Femur (tissue), 1 donor: ENCODE data around the gene C11orf91.
"Not testable (repeated sequence)": the region's sequence is repeated elsewhere in the genome, so short reads cannot be mapped to it uniquely, and the experiment has no call there.

Source experiments
- DNase-seq: peaks from one replicate; pipeline ENCODE4 v3.0.0-alpha.2; 2017

Gene C11orf91

DNA sequence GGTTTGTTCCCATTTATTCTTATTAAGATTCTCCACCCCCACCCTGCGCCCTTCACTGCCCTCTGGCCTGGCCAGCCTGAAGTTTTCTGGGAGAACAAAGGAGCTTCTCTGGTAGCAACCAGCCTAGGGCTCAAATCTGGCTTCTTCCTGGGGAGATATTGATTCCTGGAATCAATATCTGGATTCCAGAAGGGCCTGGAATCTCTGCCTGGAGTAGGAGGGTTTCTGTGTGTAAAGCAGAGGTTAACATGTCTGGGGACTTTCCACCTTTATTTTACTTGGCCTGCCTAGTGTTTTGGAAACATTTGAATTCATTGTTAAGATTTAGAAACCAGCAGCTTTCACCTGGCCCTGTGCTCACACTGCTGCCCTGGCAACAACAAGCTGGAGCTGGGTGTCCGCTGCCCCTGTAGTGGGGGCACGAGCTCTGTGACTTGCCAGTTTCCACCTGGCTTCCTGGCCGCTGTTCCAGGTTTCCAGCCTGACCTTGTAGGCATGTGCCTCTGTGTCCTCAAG lies 5.5 kb downstream of the C11orf91 start:
- no peak for DNase-seq

DNA sequence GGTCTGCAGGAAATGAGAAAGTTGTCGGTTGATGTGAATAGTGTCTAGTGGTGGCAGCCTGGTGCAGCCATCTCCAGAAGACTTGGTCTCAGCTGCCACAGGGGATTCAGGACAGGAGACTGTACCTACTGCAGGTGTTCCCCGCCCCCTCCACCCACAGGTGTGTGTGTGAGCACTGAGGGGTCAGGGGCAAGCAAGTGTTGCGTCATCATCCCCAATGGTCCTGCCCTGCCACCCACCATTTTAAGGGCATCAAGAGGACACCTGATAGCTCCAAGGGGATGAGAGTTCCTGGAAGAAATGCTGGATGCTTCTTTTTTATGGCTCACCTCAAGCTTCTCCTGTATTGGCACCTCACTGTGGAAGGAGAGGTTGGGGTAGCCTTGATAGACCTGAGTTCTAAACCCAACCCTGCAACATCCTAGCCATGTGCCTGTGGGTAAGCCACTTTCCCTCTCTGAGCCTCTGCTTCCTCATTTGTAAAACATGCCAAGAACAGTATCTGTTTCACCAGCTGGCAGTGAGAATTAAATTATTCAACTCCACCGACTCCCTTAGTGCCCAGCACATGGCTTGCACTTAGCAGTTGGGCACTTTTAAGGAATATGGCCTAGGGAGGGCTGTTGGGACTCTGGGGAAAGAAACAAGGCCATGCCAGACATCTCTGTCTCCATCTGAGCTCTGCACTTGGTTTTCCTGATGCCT lies 6.1 kb downstream of the C11orf91 start:
- DNase-seq: no peak

GRCh38 chr11:33692541-33692940 lies 8.1 kb downstream of the C11orf91 start:
- no peak for DNase-seq

DNA sequence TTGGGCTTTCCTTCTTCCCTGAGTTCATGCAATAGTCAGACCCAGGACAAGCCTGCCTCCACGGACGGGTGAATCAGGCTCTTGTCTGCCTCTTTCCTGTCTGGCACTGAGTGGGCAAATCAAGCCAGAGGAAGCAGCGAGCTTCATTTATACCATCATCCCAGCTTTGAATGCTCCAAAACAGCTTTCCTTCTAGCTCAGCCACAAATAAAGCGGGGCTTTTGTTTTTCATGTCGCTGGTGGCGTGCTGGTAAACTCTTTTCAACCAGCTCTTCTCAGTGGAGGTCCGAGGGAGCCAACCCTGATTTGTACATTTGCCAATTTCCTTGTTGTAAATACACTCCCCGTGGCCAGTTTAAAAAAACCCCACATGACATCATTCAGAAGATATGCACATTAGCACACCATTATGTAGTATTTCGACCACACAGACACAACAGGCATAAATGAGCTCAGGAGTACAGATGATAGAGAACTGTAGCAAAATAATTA lies 8.6 kb downstream of the C11orf91 start:
- peak; percentile 69 for DNase-seq

DNA sequence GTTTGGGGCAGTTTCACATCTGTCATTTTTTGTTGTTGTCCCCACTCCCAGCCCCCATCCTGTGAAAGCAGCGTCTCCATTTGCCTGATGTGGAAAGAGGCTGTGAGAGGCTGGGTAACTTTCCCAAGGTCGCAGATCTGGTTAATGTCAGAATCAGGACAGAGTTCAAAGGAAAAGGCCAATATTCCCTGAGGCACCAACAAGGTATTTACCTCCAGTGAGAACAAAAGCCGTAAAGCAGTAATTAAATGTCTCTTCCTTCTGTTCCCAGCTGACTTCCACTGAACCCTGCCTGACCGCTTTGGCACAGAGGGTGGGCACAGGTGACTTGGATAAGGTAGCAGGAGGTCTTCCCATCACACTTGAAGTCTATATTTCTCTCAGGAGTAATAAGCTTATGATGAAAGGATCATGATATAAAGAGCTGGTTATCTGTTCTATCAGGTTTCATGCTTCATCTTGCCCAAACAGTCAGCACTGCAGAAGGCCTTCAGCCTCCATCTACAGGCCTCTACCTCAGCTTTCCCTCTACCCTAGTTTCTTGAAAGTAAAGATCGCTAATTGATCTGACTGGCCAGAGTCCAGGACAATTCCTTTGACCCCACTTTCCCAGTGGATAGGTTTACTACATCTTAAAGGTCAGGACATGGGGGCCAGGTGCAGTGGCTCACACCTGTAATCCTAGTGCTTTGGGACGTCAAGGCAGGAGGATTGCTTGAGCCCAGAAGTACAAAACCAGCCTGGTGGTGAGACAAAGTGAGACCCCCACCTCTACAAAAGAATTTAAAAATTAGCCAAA lies 9.4 kb downstream of the C11orf91 start:
- no peak for DNase-seq

- no peak for DNase-seq
Observed at GRCh38 chr11:33690290-33691065, 10.1 kb downstream of the C11orf91 start.

- DNase-seq: no peak
Observed at GRCh38 chr11:33689501-33689900, 11.1 kb downstream of the C11orf91 start.

GRCh38 chr11:33689085-33689484 lies 11.5 kb downstream of the C11orf91 start:
- DNase-seq: no peak

GRCh38 chr11:33687733-33688479 lies 12.7 kb downstream of the C11orf91 start:
- DNase-seq: peak; percentile 53

DNA sequence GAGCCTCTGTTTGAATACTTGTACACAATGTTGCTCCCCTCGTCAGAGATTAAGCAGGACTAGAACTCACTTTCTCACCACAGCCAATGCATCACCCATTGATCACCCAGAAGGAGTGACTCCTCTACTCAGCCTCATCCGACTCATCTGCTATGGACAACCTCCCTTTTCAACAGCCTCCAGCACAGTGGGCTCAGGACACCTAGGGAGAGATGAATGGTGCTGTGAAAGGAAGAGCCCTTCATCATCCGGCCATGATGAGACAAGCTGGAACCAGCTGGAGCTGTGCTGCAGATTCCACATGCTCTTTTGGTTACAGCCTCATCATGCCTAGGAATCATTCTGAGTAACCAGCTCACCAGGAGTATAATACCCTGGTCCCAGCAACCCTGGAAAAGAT lies 15.5 kb downstream of the C11orf91 start:
- no peak for DNase-seq

- no peak for DNase-seq
Observed at GRCh38 chr11:33684003-33684706, 16.5 kb downstream of the C11orf91 start.

- DNase-seq: no peak
Observed at GRCh38 chr11:33682446-33682845, 18.2 kb downstream of the C11orf91 start.

DNA sequence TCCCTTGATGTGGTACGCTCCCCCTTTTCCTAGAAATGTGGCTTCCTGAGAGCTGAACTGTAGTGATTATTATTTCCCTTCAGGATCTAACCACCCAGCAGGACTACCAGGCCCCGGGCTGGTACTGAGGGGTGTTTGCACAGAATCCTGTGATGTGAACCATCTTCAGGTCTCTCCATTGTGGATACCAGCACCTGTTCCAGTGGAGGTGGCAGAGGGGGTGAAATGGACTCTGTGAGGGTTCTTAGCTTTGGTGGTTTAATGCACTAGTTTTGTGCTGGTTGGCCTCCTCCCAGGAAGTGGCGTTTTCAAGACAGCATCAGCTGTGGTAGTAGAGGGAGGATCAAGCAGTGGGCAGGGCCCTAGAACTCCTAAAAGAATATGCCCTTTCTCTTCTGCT lies 18.6 kb downstream of the C11orf91 start:
- no peak for DNase-seq

GRCh38 chr11:33678616-33679015 lies 22.0 kb downstream of the C11orf91 start:
- DNase-seq: not testable (repeated sequence)

DNA sequence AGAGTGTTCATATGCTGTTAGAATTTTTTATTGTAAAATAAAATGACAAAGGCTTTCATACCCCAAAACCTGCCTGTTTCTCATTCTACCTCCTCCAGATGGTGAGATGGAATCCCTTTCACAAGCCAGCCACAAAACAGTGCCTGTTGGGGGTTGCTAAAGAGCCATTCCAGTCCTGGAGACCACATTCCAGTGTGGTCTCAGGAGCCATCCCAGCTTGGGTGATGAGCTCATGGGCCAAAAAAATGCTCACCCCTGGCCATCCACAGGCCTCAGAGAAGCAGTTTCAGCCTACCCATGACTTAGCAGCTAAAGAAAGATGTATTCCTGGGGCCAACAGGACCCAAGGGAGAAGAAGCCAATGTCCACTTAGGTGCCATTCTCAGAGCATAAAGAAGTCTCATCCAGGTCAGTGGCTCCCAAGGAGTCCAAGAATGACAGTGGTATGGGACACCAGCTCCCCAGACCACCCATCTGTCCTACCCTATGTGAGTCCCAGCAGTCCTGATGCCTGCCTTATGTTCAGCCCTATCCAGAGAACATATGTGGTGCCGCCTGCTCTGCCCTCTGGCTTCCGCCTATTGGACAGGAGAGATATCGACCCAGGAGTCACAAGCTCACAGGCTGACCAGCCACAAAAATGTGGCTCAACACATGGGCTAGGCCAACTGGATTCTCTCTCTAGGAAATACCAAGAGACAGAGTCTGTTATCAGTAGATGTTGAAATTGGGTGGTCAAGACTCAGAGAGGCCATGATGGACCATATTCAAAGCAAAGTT lies 26.4 kb downstream of the C11orf91 start:
- no peak for DNase-seq

- DNase-seq: no peak
Observed at GRCh38 chr11:33672273-33672672, 28.4 kb downstream of the C11orf91 start.

DNA sequence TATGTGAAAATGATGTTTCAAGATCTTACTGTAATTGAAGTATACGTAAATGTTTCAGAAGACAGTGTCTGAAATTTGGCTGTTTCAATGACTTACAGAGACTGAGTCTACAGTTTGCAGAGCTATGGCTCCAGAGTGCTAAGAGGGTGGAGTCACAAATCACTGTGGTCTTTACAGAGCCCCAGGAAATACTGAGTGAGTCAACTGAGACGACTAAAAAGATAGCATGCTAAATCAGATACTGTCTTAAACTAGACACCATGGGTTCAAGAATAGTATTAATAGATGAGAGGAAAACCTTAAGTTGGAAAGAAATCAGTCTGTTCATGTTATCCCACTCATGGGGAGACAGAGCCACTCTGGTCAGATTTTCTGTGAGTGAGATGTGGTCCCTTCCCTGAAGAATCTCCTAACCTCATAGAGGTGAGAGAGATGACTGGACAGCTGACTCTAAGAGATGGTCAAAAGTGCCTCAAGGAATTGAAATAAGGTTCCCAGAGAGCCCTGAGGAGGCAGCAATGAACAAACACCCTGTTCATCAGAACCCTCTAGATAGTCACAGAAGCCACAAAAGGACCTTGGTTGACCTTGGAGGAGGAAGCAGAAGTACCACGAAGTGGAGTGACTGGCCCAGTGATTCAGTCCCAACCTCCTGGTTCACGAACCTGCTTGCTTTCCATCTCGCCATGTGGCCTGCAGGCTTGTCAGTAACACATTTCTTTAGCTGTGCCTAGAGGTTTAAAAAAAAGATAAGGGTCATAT lies 30.2 kb downstream of the C11orf91 start:
- DNase-seq: no peak

DNA sequence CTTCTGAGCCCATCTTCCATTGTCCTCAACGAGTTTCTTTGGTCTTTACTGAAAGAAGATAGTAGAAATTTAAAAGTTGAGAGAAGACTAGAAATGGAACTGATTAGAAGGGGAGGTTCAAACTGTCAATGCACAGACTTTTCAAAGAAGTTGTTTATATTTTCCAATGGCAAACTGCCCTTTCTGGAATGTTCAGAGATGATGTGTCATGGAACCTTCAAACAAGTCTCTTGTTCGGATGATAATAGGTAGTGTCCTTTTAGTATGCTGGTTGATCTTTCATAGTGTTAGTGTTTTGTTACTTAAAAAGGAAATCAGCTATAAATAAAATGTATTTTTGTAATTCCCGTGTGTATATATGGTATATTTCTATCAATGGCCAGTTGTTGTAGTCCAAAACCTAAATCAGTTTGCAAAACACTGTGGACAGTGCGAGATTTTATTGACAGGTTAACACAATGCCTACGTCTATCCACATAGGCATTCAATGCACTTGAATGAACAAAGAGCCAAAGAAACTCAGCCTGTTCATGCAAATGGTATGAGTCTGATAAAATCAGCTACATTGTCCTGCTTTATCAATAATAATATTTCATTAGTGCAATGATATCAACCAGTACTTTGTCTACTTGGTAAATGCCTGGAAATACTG lies 30.9 kb downstream of the C11orf91 start:
- DNase-seq: no peak

GRCh38 chr11:33668951-33669596 lies 31.6 kb downstream of the C11orf91 start:
- DNase-seq: no peak
